K562 (cell line): ENCODE results near the gene ARHGEF10L. TPM values are rescaled to one million over a fixed set of nuclear protein-coding genes. Genes with fewer than 3 reads are reported as not detected.

Source experiments
- ATAC-seq: fragments of 200-7000 bp; cut with Tn5 transposase; 3 replicates; pipeline ENCODE4 v1.9.1; 2020; ENCODE audit warnings: moderate library complexity
- BruUV-seq: library from RNA; stranded (reverse); fragments of 400-500 nt; replicated peaks from 2 replicates; lab custom pipeline; 2021; lab: Mats Ljungman, UMichigan
- CTCF ChIA-PET: fragments of 300-600 bp; formaldehyde crosslinking; extraction: SDS; loops from one replicate; lab custom pipeline; 2021; ENCODE audit warnings: low intra/inter-chr PET ratio; lab: Yijun Ruan, JAX
- POLR2A ChIA-PET: fragments of 300-600, 350-650 bp; sonication (Branson Sonifier 250); formaldehyde crosslinking; extraction: SDS; loops from one replicate; lab custom pipeline; 2021; ENCODE audit warnings: antibody characterized with exemption, inconsistent platforms; lab: Yijun Ruan, JAX
- DNase-seq, 4 experiments: peaks; one replicate each; pipeline versions ENCODE4 v3.0.0 to v3.0.0-alpha.2; 2011 to 2018; ENCODE audit warnings: low spot score in 3 of 4, mixed read lengths in 3 of 4; ENCODE audit errors: extremely low read depth in 1 of 4
- FAIRE-seq: peaks from 2 replicates; lab custom pipeline; 2011; peaks lifted over from hg19 to GRCh38; lab: Jason Lieb, UNC
- H2AFZ ChIP-seq: 2 replicates; pipeline ENCODE4 v1.6.0; 2011; ENCODE audit warnings: low read depth, low read length, control low read depth, inconsistent platforms
- H3K27ac ChIP-seq: fragments of 200-600 bp; 3 replicates; pipeline ENCODE4 v1.8.0; 2011; ENCODE audit warnings: low read depth, mild to moderate bottlenecking, control low read depth, inconsistent platforms, low read length, moderate library complexity, mixed read lengths; ENCODE audit errors: extremely low read depth
- H3K27me3 ChIP-seq, 2 experiments: fragments of 300-600 bp in 1 of 2; 2 replicates in 1 of 2; 3 replicates in 1 of 2; pipeline versions ENCODE4 v1.6.0 to v1.8.0; 2011; ENCODE audit warnings: inconsistent platforms in 2 of 2, low read length in 2 of 2, mild to moderate bottlenecking in 1 of 2, mixed read lengths in 1 of 2, moderate library complexity in 1 of 2; ENCODE audit not compliant: control insufficient read depth in 2 of 2, insufficient read depth in 2 of 2
- H3K36me3 ChIP-seq: fragments of 300-600 bp; 3 replicates; pipeline ENCODE4 v1.8.0; 2011; ENCODE audit warnings: mild to moderate bottlenecking, low read length, inconsistent platforms; ENCODE audit not compliant: control insufficient read depth, insufficient read depth
- H3K4me1 ChIP-seq, 2 experiments: fragments of 200-600 bp in 1 of 2; replicated peaks in 1 of 2; 2 replicates in 1 of 2; 3 replicates in 1 of 2; pipeline versions ENCODE4 v1.5.1 to v1.8.0; 2011; ENCODE audit warnings: inconsistent platforms in 2 of 2, low read length in 2 of 2, mild to moderate bottlenecking in 1 of 2, mixed read lengths in 1 of 2, moderate library complexity in 1 of 2; ENCODE audit not compliant: control insufficient read depth in 2 of 2, insufficient read depth in 2 of 2
- H3K4me2 ChIP-seq: 2 replicates; pipeline ENCODE4 v1.6.1; 2011; ENCODE audit warnings: low read length, control low read depth, inconsistent platforms, mixed read lengths; ENCODE audit not compliant: insufficient read depth
- H3K4me3 ChIP-seq: fragments of 200-600 bp; sonication (generic), shearing (Covaris generic); 2 replicates; pipeline ENCODE4 v1.5.1; 2016; ENCODE audit warnings: control low read depth, inconsistent platforms
- H3K79me2 ChIP-seq: fragments of 200-600 bp; 3 replicates; pipeline ENCODE4 v1.8.0; 2011; ENCODE audit warnings: low read length, inconsistent platforms; ENCODE audit not compliant: control insufficient read depth, insufficient read depth
- H3K9ac ChIP-seq, 2 experiments: 2 replicates each; pipeline versions ENCODE4 v1.6.0 to v1.6.1; 2011; ENCODE audit warnings: low read depth in 2 of 2, low read length in 2 of 2, control low read depth in 1 of 2, inconsistent platforms in 1 of 2, mild to moderate bottlenecking in 1 of 2, mixed read lengths in 1 of 2; ENCODE audit not compliant: insufficient read depth in 1 of 2
- H3K9me1 ChIP-seq: one replicate; pipeline ENCODE4 v1.6.0; 2011; ENCODE audit warnings: inconsistent platforms, mild to moderate bottlenecking, low read length, moderate library complexity; ENCODE audit not compliant: control insufficient read depth, insufficient read depth
- H3K9me3 ChIP-seq: replicated peaks from 2 replicates; pipeline ENCODE4 v1.5.1; 2011; ENCODE audit warnings: low read depth, low read length, inconsistent platforms; ENCODE audit not compliant: control insufficient read depth, insufficient read depth
- H4K20me1 ChIP-seq: replicated peaks from 2 replicates; pipeline ENCODE4 v1.6.1; 2011; ENCODE audit warnings: low read length, inconsistent platforms, mixed read lengths; ENCODE audit not compliant: control insufficient read depth, insufficient read depth
- CCAR2 ChIP-seq: fragments of 200-400 bp; formaldehyde crosslinking; IDR thresholded peaks from 2 replicates; pipeline ENCODE4 v1.6.1; 2017; ENCODE audit warnings: mild to moderate bottlenecking, low read depth, low read length
- CTBP1 ChIP-seq: fragments of 450-650 bp; IDR thresholded peaks from 2 replicates; pipeline ENCODE4 v1.6.1; 2016; ENCODE audit warnings: borderline replicate concordance
- L3MBTL2 ChIP-seq: fragments of 450-650 bp; IDR thresholded peaks from 2 replicates; pipeline ENCODE4 v1.6.1; 2016; ENCODE audit warnings: mild to moderate bottlenecking, moderate library complexity
- ZKSCAN3 ChIP-seq: fragments of 250-450 bp; sonication (Bioruptor Pico); IDR thresholded peaks from 2 replicates; pipeline ENCODE4 v1.4.0; 2020
- ZNF217 ChIP-seq: sonication (generic); formaldehyde crosslinking; IDR thresholded peaks from 2 replicates; pipeline ENCODE4 v1.8.0; 2022; ENCODE audit warnings: mild to moderate bottlenecking, missing genetic modification reagents
- WGBS: fragments of 100-300 bp; shearing (Covaris generic); methylation state at CpG from one replicate; pipeline ENCODE4 v1.1.6; 2016; ENCODE audit warnings: low coverage, mixed read lengths; ENCODE audit not compliant: insufficient coverage; ENCODE audit errors: missing lambda C conversion rate; 5-methylcytosine and 5-hydroxymethylcytosine counted together
- in situ Hi-C: fragments of 300-500 bp; cut with MboI; formaldehyde crosslinking; loops from 4 replicates; pipeline ENCODE4 v1.15.0; 2018; ENCODE audit warnings: inconsistent platforms, mixed read lengths
- intact Hi-C: fragments of 100-400 bp; cut with micrococcal nuclease; formaldehyde crosslinking; loops from 2 replicates; pipeline ENCODE4 v1.14.2; 2022
- polyA plus RNA-seq, 8 experiments: library from polyadenylated mRNA; depleted of rRNA in 4 of 8; stranded (reverse) in 5 of 8; unstranded in 3 of 8; fragments of >200 nt; fragmentation: Nextera tagmentation in 2 of 8; fragmentation: Illumina TruSeq in 1 of 8; extraction: Ambion mirVana in 2 of 8; extraction: Trizol in 1 of 8; gene quantifications; 2 replicates each; pipeline versions ENCODE4 v1.2.1 to v1.2.3, GENCODE V29; 2011 to 2014; ENCODE audit warnings: inconsistent platforms in 1 of 8, missing spikeins in 1 of 8
- total RNA-seq, 7 experiments: library from RNA; depleted of rRNA in 6 of 7; stranded (reverse); fragments of >200 nt in 6 of 7; fragmentation: Illumina TruSeq in 2 of 7; extraction: Trizol in 2 of 7; gene quantifications; 2 replicates each; pipeline versions ENCODE4 v1.2.1 to v1.2.3, GENCODE V29; 2011 to 2021; ENCODE audit warnings: low replicate concordance in 1 of 7
- TF ChIP-seq, protein P1 (sequence below): IDR thresholded peaks from 3 replicates; pipeline ENCODE4 v1.6.1; 2011; ENCODE audit warnings: borderline replicate concordance, mild to moderate bottlenecking, moderate library complexity; ENCODE audit not compliant: insufficient read length; ENCODE audit errors: extremely low read depth
- TF ChIP-seq, protein P2 (sequence below): fragments of 200-800 bp; sonication (Bioruptor generic); IDR thresholded peaks from 2 replicates; pipeline ENCODE4 v1.6.1; 2016; ENCODE audit warnings: missing genetic modification characterization, missing compliant biosample characterization
- TF ChIP-seq, protein P3 (sequence below): IDR thresholded peaks from 2 replicates; pipeline ENCODE4 v1.6.1; 2011; ENCODE audit warnings: borderline replicate concordance, low read depth, mild to moderate bottlenecking, moderate library complexity, low read length; ENCODE audit not compliant: insufficient read depth, poor library complexity, severe bottlenecking

The ARHGEF10L gene
- total and polyA plus RNA-seq, 9 of the 15 experiments (the other 6 are each of a cell fraction or from before 2014, with no cell fraction given) = 0.09 to 0.13 TPM; not detected in 7

DNA sequence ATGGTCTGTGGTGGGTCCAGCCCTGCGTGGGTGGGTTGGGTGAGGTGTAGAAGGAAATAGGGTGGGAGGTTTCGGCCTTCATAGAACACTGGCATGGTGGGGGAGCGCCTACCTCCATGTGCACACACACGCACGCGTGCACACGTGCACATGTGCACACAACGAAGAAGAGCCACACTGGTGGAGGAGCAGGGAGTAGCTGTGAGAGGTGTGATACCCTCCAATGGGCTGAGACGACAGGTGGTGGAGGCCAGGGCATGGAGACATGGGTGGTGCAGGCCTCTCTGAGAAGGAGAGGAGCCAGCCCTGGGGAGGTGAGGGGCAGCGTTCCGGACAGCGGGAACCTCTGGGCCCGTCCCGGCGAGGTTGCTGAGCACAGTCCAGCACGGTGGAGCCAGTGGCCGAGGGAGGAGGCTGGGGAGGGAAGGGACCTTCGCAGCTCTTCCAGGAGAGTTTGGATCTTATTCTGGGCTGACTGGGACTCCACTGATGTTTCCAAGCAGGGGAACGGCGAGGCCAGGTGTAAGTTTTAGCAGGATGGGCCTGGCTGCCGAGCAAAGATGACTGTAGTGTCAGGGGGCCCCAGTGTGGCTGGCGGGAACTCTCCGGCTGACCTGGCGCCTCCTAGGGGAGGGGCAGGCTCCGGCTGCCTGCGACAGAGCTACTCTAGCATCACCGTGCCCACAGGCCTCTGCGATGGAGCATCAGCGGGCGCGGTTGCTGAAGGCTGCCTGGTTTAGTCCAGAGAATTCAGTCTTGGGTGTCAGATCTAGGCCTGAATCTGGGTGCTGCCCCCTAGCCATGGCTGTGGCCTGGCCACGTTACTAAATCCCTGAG, 107.2 kb downstream of the ARHGEF10L start:
- under 1% methylated on average over 32 of the region's 32 CpGs for WGBS
- FAIRE-seq (no peak), ATAC-seq (peak; percentile 82), DNase-seq (peak; percentile 8 to 42 (median 37))
- Histone ChIP-seq H4K20me1 (peaks cover 7% of the 10 kb centered on the region; the same call in 1 of the 2 replicates), H3K27ac (no peak overlapping the region), H3K9ac (peak overlapping the region in 1 of 2 experiments; percentile 26; a peak in 1 of 4 replicates), H3K4me1 (0 out of 5 replicates have a peak, but pooled peaks cover 0 to 6% of the 10 kb centered on the region in 2 experiments), H3K36me3 (no peaks in the 10 kb centered on the region), H3K4me2 (no peak overlapping the region), H3K79me2 (no peaks in the 10 kb centered on the region), H3K4me3 (no peak overlapping the region), H2AFZ (no peak overlapping the region), H3K27me3 (peaks cover 35 to 85% of the 10 kb centered on the region in 2 experiments), H3K9me3 (no peaks in the 10 kb centered on the region), H3K9me1 (no peaks in the 10 kb centered on the region)
- ChIA-PET CTCF (interaction anchor here (0.6 kb wide), 1 partner anchor 144 kb away, joined by 3 read pairs; no protein-coding TSS in a partner anchor), POLR2A (no interaction called here)
- BruUV-seq = no TSS peak
- in situ Hi-C loops = loop anchor here (10.0 kb wide), 1 partner anchor 938 kb away; no protein-coding TSS in a partner anchor
- intact Hi-C loops = no loop called here
- TF ChIP-seq, protein P1, sequence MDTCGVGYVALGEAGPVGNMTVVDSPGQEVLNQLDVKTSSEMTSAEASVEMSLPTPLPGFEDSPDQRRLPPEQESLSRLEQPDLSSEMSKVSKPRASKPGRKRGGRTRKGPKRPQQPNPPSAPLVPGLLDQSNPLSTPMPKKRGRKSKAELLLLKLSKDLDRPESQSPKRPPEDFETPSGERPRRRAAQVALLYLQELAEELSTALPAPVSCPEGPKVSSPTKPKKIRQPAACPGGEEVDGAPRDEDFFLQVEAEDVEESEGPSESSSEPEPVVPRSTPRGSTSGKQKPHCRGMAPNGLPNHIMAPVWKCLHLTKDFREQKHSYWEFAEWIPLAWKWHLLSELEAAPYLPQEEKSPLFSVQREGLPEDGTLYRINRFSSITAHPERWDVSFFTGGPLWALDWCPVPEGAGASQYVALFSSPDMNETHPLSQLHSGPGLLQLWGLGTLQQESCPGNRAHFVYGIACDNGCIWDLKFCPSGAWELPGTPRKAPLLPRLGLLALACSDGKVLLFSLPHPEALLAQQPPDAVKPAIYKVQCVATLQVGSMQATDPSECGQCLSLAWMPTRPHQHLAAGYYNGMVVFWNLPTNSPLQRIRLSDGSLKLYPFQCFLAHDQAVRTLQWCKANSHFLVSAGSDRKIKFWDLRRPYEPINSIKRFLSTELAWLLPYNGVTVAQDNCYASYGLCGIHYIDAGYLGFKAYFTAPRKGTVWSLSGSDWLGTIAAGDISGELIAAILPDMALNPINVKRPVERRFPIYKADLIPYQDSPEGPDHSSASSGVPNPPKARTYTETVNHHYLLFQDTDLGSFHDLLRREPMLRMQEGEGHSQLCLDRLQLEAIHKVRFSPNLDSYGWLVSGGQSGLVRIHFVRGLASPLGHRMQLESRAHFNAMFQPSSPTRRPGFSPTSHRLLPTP = no peak
- TF ChIP-seq ZKSCAN3 (CRISPR knock-in tag) (no peak), ZNF217 (CRISPR knock-in tag) (no peak), CTBP1 (0 out of 2 replicates have a peak, but pooled peaks have one; percentile 15), CCAR2 (no peak), L3MBTL2 (peak; percentile 47)
- TF ChIP-seq, protein P2, sequence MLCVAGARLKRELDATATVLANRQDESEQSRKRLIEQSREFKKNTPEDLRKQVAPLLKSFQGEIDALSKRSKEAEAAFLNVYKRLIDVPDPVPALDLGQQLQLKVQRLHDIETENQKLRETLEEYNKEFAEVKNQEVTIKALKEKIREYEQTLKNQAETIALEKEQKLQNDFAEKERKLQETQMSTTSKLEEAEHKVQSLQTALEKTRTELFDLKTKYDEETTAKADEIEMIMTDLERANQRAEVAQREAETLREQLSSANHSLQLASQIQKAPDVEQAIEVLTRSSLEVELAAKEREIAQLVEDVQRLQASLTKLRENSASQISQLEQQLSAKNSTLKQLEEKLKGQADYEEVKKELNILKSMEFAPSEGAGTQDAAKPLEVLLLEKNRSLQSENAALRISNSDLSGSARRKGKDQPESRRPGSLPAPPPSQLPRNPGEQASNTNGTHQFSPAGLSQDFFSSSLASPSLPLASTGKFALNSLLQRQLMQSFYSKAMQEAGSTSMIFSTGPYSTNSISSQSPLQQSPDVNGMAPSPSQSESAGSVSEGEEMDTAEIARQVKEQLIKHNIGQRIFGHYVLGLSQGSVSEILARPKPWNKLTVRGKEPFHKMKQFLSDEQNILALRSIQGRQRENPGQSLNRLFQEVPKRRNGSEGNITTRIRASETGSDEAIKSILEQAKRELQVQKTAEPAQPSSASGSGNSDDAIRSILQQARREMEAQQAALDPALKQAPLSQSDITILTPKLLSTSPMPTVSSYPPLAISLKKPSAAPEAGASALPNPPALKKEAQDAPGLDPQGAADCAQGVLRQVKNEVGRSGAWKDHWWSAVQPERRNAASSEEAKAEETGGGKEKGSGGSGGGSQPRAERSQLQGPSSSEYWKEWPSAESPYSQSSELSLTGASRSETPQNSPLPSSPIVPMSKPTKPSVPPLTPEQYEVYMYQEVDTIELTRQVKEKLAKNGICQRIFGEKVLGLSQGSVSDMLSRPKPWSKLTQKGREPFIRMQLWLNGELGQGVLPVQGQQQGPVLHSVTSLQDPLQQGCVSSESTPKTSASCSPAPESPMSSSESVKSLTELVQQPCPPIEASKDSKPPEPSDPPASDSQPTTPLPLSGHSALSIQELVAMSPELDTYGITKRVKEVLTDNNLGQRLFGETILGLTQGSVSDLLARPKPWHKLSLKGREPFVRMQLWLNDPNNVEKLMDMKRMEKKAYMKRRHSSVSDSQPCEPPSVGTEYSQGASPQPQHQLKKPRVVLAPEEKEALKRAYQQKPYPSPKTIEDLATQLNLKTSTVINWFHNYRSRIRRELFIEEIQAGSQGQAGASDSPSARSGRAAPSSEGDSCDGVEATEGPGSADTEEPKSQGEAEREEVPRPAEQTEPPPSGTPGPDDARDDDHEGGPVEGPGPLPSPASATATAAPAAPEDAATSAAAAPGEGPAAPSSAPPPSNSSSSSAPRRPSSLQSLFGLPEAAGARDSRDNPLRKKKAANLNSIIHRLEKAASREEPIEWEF (CRISPR knock-in tag) = no peak
- TF ChIP-seq, protein P3, sequence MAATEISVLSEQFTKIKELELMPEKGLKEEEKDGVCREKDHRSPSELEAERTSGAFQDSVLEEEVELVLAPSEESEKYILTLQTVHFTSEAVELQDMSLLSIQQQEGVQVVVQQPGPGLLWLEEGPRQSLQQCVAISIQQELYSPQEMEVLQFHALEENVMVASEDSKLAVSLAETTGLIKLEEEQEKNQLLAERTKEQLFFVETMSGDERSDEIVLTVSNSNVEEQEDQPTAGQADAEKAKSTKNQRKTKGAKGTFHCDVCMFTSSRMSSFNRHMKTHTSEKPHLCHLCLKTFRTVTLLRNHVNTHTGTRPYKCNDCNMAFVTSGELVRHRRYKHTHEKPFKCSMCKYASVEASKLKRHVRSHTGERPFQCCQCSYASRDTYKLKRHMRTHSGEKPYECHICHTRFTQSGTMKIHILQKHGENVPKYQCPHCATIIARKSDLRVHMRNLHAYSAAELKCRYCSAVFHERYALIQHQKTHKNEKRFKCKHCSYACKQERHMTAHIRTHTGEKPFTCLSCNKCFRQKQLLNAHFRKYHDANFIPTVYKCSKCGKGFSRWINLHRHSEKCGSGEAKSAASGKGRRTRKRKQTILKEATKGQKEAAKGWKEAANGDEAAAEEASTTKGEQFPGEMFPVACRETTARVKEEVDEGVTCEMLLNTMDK = peak; percentile 73
